HL-60 (cell line): ENCODE data around the gene DISP3.

Source experiments
- CTCF ChIP-seq: IDR thresholded peaks from one replicate; pipeline ENCODE4 v1.5.1; 2011; ENCODE audit warnings: low read length, control low read depth, inconsistent platforms; ENCODE audit not compliant: insufficient read depth
- GABPA ChIP-seq: IDR thresholded peaks from 2 replicates; pipeline ENCODE4 v1.6.1; 2012; ENCODE audit warnings: low read depth
- POLR2AphosphoS5 ChIP-seq: IDR thresholded peaks from 2 replicates; pipeline ENCODE4 v1.6.1; 2012; ENCODE audit warnings: low read depth
- REST ChIP-seq: IDR thresholded peaks from 2 replicates; pipeline ENCODE4 v1.6.1; 2012; ENCODE audit warnings: low read depth; ENCODE audit not compliant: insufficient replicate concordance
- SPI1 ChIP-seq: IDR thresholded peaks from 2 replicates; pipeline ENCODE4 v1.6.1; 2012; ENCODE audit warnings: low read depth, mild to moderate bottlenecking, borderline replicate concordance

GRCh38 chr1:11502516-11502915 is 23.6 kb downstream of the DISP3 start:
- TF ChIP-seq CTCF (no peak), POLR2AphosphoS5 (no peak), REST (no peak), GABPA (no peak), SPI1 (no peak)
